GM12878 (cell line): ENCODE data around the gene SMIM44. TPM values are rescaled to one million over a fixed set of nuclear protein-coding genes. Genes with fewer than 3 reads are reported as not detected.

Experiments used
- ATAC-seq: fragments of 200-7000 bp; cut with Tn5 transposase; 3 replicates; pipeline ENCODE4 v1.9.1; 2020; ENCODE audit warnings: mild to moderate bottlenecking, moderate library complexity
- BruUV-seq: library from RNA; stranded (reverse); fragments of 400-500 nt; replicated peaks from 2 replicates; lab custom pipeline; 2021; lab: Mats Ljungman, UMichigan
- CTCF ChIA-PET: fragments of 300-600 bp; sonication (Branson Sonifier 250); formaldehyde crosslinking; extraction: SDS; loops from one replicate; lab custom pipeline; 2021; ENCODE audit warnings: inconsistent platforms; lab: Yijun Ruan, JAX
- POLR2A ChIA-PET: fragments of 350-600 bp; formaldehyde crosslinking; extraction: SDS; loops from one replicate; lab custom pipeline; 2021; ENCODE audit warnings: inconsistent platforms; lab: Charles Lee
- RAD21 ChIA-PET: fragments of 300-600 bp; sonication (Branson Sonifier 250); formaldehyde crosslinking; loops from one replicate; lab custom pipeline; 2023; ENCODE audit warnings: antibody characterized with exemption; ENCODE audit not compliant: unreplicated experiment; lab: Charles Lee
- SMC1A ChIA-PET: fragments of 300-600 bp; sonication (Branson Sonifier 250); formaldehyde crosslinking; loops from one replicate; lab custom pipeline; 2023; ENCODE audit not compliant: unreplicated experiment, uncharacterized antibody; lab: Charles Lee
- DNase-seq: peaks from one replicate; pipeline ENCODE4 v3.0.0-alpha.2; 2011; ENCODE audit warnings: low read depth, low spot score
- FAIRE-seq: peaks from 3 replicates; lab custom pipeline; 2011; peaks lifted over from hg19 to GRCh38; lab: Jason Lieb, UNC
- H2AFZ ChIP-seq: 2 replicates; pipeline ENCODE4 v1.6.0; 2011; ENCODE audit warnings: low read depth, low read length, control low read depth; ENCODE audit not compliant: control insufficient read depth
- H3K27ac ChIP-seq: 2 replicates; pipeline ENCODE4 v1.5.1; 2011; ENCODE audit warnings: control low read depth; ENCODE audit not compliant: control insufficient read depth, insufficient read depth
- H3K27me3 ChIP-seq, 2 experiments: replicated peaks in 1 of 2; 2 replicates each; pipeline versions ENCODE4 v1.6.0 to v1.6.1; 2011; ENCODE audit warnings: low read length in 1 of 2; ENCODE audit not compliant: control insufficient read depth in 2 of 2, insufficient read depth in 2 of 2
- H3K36me3 ChIP-seq, 2 experiments: 2 replicates each; pipeline ENCODE4 v1.5.1; 2011; ENCODE audit warnings: low read length in 1 of 2; ENCODE audit not compliant: control insufficient read depth in 2 of 2, insufficient read depth in 2 of 2
- H3K4me1 ChIP-seq: 2 replicates; pipeline ENCODE4 v1.6.1; 2011; ENCODE audit warnings: mild to moderate bottlenecking, low read length, moderate library complexity, mixed read lengths; ENCODE audit not compliant: control insufficient read depth, insufficient read depth
- H3K4me2 ChIP-seq: 2 replicates; pipeline ENCODE4 v1.6.0; 2011; ENCODE audit warnings: control low read depth; ENCODE audit not compliant: control insufficient read depth, insufficient read depth
- H3K4me3 ChIP-seq: fragments of 200-600 bp; sonication (generic); 2 replicates; pipeline ENCODE4 v1.5.1; 2016
- H3K79me2 ChIP-seq: 2 replicates; pipeline ENCODE4 v1.6.0; 2011; ENCODE audit warnings: low read length; ENCODE audit not compliant: control insufficient read depth, insufficient read depth
- H3K9ac ChIP-seq: 2 replicates; pipeline ENCODE4 v1.8.0; 2011; ENCODE audit warnings: low read length, control low read depth, mixed read lengths; ENCODE audit not compliant: control insufficient read depth, insufficient read depth
- H3K9me3 ChIP-seq: replicated peaks from 3 replicates; pipeline ENCODE4 v1.5.1; 2011; ENCODE audit warnings: mild to moderate bottlenecking, low read length; ENCODE audit not compliant: control insufficient read depth, insufficient read depth
- H4K20me1 ChIP-seq: 2 replicates; pipeline ENCODE4 v1.6.0; 2011; ENCODE audit not compliant: control insufficient read depth, insufficient read depth
- BCLAF1 ChIP-seq: fragments of 450-650 bp; IDR thresholded peaks from 2 replicates; pipeline ENCODE4 v1.6.1; 2017; ENCODE audit warnings: antibody characterized with exemption, mild to moderate bottlenecking, moderate library complexity
- BMI1 ChIP-seq: fragments of 450-650 bp; IDR thresholded peaks from 2 replicates; pipeline ENCODE4 v1.6.1; 2016; ENCODE audit warnings: mild to moderate bottlenecking, moderate library complexity, borderline replicate concordance
- GATAD2B ChIP-seq: fragments of 450-650 bp; conservative IDR thresholded peaks from 2 replicates; pipeline ENCODE4 v1.6.1; 2017; ENCODE audit warnings: low read depth, mild to moderate bottlenecking, moderate library complexity
- KLF5 ChIP-seq: fragments of 450-650 bp; IDR thresholded peaks from 2 replicates; pipeline ENCODE4 v1.6.1; 2014; ENCODE audit warnings: mild to moderate bottlenecking; ENCODE audit not compliant: partially characterized antibody
- MLLT1 ChIP-seq: fragments of 450-650 bp; IDR thresholded peaks from 2 replicates; pipeline ENCODE4 v1.6.1; 2016; ENCODE audit warnings: mild to moderate bottlenecking
- NR2C1 ChIP-seq: fragments of 450-650 bp; IDR thresholded peaks from 2 replicates; pipeline ENCODE4 v1.6.1; 2017; ENCODE audit warnings: antibody characterized with exemption, mild to moderate bottlenecking, moderate library complexity
- PKNOX1 ChIP-seq: fragments of 450-650 bp; IDR thresholded peaks from 2 replicates; pipeline ENCODE4 v1.6.1; 2016; ENCODE audit warnings: mild to moderate bottlenecking
- RELA ChIP-seq: fragments of 450-650 bp; IDR thresholded peaks from 2 replicates; pipeline ENCODE4 v1.8.0; 2014; ENCODE audit warnings: borderline replicate concordance; ENCODE audit not compliant: partially characterized antibody
- STAT3 ChIP-seq: IDR thresholded peaks from 2 replicates; pipeline ENCODE4 v1.6.1; 2011; ENCODE audit warnings: low read depth, low read length, improper control_type of control experiment
- SUZ12 ChIP-seq: fragments of 200-600 bp; sonication (generic); IDR thresholded peaks from one replicate; pipeline ENCODE4 v1.6.1; 2018; ENCODE audit warnings: antibody characterized with exemption, mild to moderate bottlenecking; ENCODE audit not compliant: unreplicated experiment
- TARDBP ChIP-seq: IDR thresholded peaks from 2 replicates; pipeline ENCODE4 v1.6.1; 2016; ENCODE audit warnings: borderline replicate concordance
- WGBS: methylation state at CpG from one replicate; pipeline ENCODE4 v1.1.6; 2016; ENCODE audit warnings: low lambda C conversion rate; ENCODE audit not compliant: insufficient replicate concordance, insufficient coverage; ENCODE audit errors: missing lambda C conversion rate; 5-methylcytosine and 5-hydroxymethylcytosine counted together
- in situ Hi-C: fragments of 300-500 bp; cut with MboI; formaldehyde crosslinking; loops from 9 replicates; pipeline ENCODE4 v1.14.3; 2018; ENCODE audit warnings: mixed read lengths
- intact Hi-C: fragments of 100-400 bp; cut with micrococcal nuclease; formaldehyde crosslinking; loops from one replicate; pipeline ENCODE4 v1.14.2; 2022; ENCODE audit not compliant: unreplicated experiment
- polyA plus RNA-seq, 11 experiments: library from polyadenylated mRNA; depleted of rRNA in 4 of 11; unstranded in 6 of 11; stranded (reverse) in 5 of 11; fragments of >200 nt; fragmentation: Nextera tagmentation in 4 of 11; fragmentation: Illumina TruSeq in 1 of 11; extraction: Ambion mirVana in 4 of 11; extraction: Trizol in 1 of 11; gene quantifications; 1 replicate in 1 of 11; 2 replicates in 10 of 11; pipeline versions ENCODE4 v1.2.1 to v1.2.3, GENCODE V29; 2011 to 2016; ENCODE audit warnings: inconsistent platforms in 2 of 11, missing spikeins in 2 of 11, low read depth in 1 of 11
- total RNA-seq, 4 experiments: library from RNA; depleted of rRNA in 3 of 4; stranded (reverse); fragments of >200 nt in 3 of 4; fragmentation: Illumina TruSeq in 1 of 4; extraction: Trizol in 1 of 4; gene quantifications; 2 replicates each; pipeline versions ENCODE4 v1.2.1 to v1.2.3, GENCODE V29; 2013 to 2021

SMIM44 gene
- total and polyA plus RNA-seq, 10 of the 15 experiments (the other 5 are each of a cell fraction or from before 2014, with no cell fraction given) = not detected

GRCh38 chr19:3497757-3498520 is 14.7 kb upstream of the SMIM44 start:
- SMC1A ChIA-PET = no interaction called here
- BruUV-seq = no TSS peak
- intact Hi-C loops = no loop called here
- H3K9me3 ChIP-seq = no peaks in the 10 kb centered on the region; the same call in 2 of the 3 replicates
- FAIRE-seq (no peak), DNase-seq (no peak), ATAC-seq (no peak)
- H3K79me2 ChIP-seq = peaks cover 16% of the 10 kb centered on the region
- RAD21 ChIA-PET = interaction anchor here (0.7 kb wide), 1 partner anchor 30 kb away, joined by 3 read pairs; no protein-coding TSS in a partner anchor
- 100% methylated on average over 5 of the region's 5 CpGs for WGBS
- TF ChIP-seq PKNOX1 (no peak), TARDBP (no peak), BCLAF1 (no peak), STAT3 (no peak), RELA (no peak), MLLT1 (no peak), SUZ12 (no peak), KLF5 (no peak), BMI1 (no peak), NR2C1 (no peak), GATAD2B (no peak)
- peaks cover 6 to 12% of the 10 kb centered on the region in 2 experiments for H3K36me3 ChIP-seq
- no peak overlapping the region for H3K9ac ChIP-seq
- in situ Hi-C loops = no loop called here
- H3K4me1 ChIP-seq = peaks cover 2% of the 10 kb centered on the region; the same call in 1 of the 2 replicates
- no peaks in the 10 kb centered on the region for H3K27me3 ChIP-seq
- no peaks in the 10 kb centered on the region for H4K20me1 ChIP-seq
- H2AFZ ChIP-seq = no peak overlapping the region
- POLR2A ChIA-PET = no interaction called here
- H3K27ac ChIP-seq = no peak overlapping the region
- CTCF ChIA-PET = interaction anchor here (1.4 kb wide), 1 partner anchor 13 kb away, joined by 6 read pairs; no protein-coding TSS in a partner anchor
- H3K4me3 ChIP-seq = no peak overlapping the region
- H3K4me2 ChIP-seq = no peak overlapping the region
